ENCODE results near the gene SND1. TPM values are rescaled to one million over a fixed set of nuclear protein-coding genes. Genes with fewer than 3 reads are reported as not detected.

Gene SND1
- total RNA-seq, 6 experiments from 2014 or later, result 217 to 259 (median 247) TPM

DNA sequence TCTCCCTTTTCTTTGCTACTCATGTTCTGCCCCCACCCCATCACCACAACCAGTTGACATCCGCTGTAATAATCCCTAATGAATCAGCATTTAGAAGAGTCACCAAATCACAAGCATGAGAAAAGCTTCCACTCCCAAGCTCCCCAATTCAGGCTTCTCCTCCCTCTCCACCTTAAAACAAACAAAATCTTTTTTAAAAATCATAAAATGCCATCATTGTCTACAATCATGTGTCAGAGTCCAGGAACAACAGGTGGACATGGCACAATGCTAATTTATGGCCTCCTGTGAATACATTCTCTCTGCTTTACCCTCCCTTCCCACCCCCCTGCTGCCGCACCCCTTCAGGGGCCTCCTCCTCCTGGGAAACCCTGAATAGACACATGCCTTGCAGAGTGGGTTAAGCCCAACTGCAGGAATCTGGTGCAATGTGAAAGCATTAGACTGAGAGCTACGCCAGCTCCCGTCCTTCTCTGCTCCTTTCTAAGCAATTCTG, 375.5 kb downstream of the SND1 start:
- Mint-ChIP-seq H3K4me1 (ENCODE audit: low read depth) (peaks cover 60% of the 10 kb centered on the region), H3K27me3 (ENCODE audit: insufficient read depth) (peaks cover 2% of the 10 kb centered on the region; the same call in 1 of the 2 replicates), H3K36me3 (ENCODE audit: low read depth) (peaks cover 10% of the 10 kb centered on the region), H3K4me3 (peak overlapping the region; percentile 9; the same call in 1 of the 2 replicates), H3K9me3 (no peaks in the 10 kb centered on the region), H3K27ac (peak overlapping the region; percentile 38)
- no peak for DNase-seq
- TF ChIP-seq, protein P1, sequence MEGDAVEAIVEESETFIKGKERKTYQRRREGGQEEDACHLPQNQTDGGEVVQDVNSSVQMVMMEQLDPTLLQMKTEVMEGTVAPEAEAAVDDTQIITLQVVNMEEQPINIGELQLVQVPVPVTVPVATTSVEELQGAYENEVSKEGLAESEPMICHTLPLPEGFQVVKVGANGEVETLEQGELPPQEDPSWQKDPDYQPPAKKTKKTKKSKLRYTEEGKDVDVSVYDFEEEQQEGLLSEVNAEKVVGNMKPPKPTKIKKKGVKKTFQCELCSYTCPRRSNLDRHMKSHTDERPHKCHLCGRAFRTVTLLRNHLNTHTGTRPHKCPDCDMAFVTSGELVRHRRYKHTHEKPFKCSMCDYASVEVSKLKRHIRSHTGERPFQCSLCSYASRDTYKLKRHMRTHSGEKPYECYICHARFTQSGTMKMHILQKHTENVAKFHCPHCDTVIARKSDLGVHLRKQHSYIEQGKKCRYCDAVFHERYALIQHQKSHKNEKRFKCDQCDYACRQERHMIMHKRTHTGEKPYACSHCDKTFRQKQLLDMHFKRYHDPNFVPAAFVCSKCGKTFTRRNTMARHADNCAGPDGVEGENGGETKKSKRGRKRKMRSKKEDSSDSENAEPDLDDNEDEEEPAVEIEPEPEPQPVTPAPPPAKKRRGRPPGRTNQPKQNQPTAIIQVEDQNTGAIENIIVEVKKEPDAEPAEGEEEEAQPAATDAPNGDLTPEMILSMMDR (IDR thresholded peaks at IDR 0.05), result no peak

DNA sequence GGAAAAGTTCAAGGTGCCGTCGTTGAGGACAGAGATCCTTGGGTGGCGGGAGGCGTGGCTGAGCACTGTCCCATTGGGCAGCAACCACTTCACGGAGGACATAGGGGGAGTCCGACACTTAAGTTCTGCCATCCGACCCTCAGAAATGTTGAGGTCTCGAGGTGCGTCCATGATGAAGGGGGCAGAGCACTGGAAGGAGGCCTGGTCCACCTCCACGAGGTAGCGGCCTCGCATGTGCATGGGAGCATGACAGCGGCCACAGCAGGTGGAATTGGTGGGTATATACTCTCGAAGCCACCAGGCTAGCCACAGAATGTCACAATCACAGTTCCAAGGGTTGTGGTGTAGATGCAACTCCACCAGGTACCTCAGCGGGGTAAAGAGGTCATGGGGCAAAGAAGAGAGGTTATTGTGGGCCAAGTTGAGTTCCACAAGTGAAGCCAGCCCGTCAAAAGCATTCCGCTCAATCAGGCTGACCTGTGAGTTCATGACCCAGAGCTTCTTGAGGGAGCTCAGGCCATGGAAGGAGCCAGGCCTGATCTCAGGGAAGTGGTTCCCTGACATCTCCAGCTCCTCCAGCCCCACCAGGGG, 377.5 kb downstream of the SND1 start:
- H3K27ac Mint-ChIP-seq, result no peak overlapping the region
- H3K36me3 Mint-ChIP-seq (ENCODE audit: low read depth), result peaks cover 10% of the 10 kb centered on the region
- TF ChIP-seq, protein P1 (IDR thresholded peaks at IDR 0.05), result no peak
- DNase-seq, result no peak
- no peaks in the 10 kb centered on the region; the same call in 1 of the 2 replicates for H3K27me3 Mint-ChIP-seq (ENCODE audit: insufficient read depth)
- peak overlapping the region; percentile 36; the same call in 1 of the 2 replicates for H3K4me3 Mint-ChIP-seq
- H3K9me3 Mint-ChIP-seq, result no peaks in the 10 kb centered on the region
- H3K4me1 Mint-ChIP-seq (ENCODE audit: low read depth), result peaks cover 40% of the 10 kb centered on the region

DNA sequence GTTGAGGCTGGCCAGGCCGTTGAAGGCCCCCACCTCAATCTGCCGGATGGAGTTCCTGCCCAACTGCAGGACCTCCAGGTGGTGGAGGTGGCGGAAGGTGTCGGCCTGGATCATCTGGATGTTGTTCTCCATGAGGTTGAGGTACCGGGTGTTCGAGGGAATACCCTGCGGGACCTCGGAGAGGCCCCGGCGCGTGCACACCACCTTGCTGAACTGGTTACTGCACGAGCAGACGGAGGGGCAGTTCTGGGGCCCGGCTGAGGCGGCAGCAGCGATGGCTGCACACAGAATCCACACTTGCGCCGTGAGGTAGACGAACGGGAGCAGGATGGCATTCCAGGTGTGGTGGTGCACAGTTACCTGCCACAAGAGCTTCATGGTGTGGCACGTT, 378.3 kb downstream of the SND1 start:
- peaks cover 10% of the 10 kb centered on the region for H3K36me3 Mint-ChIP-seq (ENCODE audit: low read depth)
- peaks cover 36% of the 10 kb centered on the region for H3K4me1 Mint-ChIP-seq (ENCODE audit: low read depth)
- H3K9me3 Mint-ChIP-seq, result no peaks in the 10 kb centered on the region
- H3K27me3 Mint-ChIP-seq (ENCODE audit: insufficient read depth), result no peaks in the 10 kb centered on the region; the same call in 1 of the 2 replicates
- peak overlapping the region; percentile 33; the same call in 1 of the 2 replicates for H3K27ac Mint-ChIP-seq
- H3K4me3 Mint-ChIP-seq, result peak overlapping the region; percentile 61
- no peak for DNase-seq
- TF ChIP-seq, protein P1 (IDR thresholded peaks at IDR 0.05), result no peak

DNA sequence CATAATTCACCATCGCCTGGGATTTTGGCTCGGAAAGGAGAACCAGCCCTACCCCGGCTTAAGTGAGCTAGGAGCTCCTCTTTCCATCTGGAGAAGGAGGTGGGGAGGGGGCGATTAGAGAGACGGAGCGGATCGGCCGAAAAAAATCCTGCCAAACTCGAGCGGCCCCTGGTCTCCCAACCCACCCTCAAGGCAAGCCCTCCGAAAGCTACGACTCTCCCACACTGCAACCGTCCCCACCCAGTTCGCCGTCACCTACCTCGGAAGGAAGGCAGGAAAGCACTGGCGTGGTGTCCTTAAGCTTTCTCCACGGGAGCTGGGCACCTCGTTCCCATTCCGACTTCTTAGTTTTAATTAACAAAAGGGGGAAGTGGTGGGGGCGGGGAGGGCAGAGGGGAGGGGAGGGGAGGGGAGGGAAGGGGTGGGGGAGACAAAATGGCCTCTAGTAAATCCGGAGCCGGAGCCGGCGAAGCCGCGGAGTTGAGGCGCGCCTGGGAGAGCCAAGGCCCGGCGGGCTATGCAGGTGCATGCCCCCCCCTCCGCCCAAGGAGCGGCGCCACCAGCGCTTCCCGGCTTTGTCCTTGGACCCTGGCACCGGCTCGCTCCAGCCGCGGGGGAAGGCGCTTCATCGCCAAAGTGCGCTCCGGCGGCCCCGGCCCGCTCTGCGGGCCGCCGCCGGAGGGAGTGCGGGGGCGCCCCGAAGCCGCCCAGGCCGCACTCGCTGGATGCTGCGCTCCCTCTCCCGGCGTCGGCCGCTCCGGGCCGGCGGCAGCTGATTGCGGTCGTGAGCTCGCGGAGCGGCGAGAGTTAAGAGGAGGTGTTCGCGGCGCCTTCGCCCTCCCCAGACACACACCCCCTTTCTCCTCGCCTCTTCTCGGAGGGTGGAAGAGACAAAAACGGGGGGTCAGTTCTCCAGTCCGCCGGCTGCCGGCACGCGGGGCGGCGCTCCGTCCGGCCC, 378.9 kb downstream of the SND1 start, which contains the start of gene LRRC4:
TSS of gene LRRC4 (minus strand) at position 784 of the 958 bp plus-strand sequence. CDS start 797 bp downstream, outside the sequence.
- H3K36me3 Mint-ChIP-seq (ENCODE audit: low read depth), result peaks cover 10% of the 10 kb centered on the region
- peak; percentile 34 for DNase-seq
- H3K27ac Mint-ChIP-seq, result peak within 1 kb of the TSS; percentile 79
- peaks cover 1% of the 10 kb centered on the region; the same call in 1 of the 2 replicates for H3K27me3 Mint-ChIP-seq (ENCODE audit: insufficient read depth)
- peak within 1 kb of the TSS; percentile 84 for H3K4me3 Mint-ChIP-seq
- no peaks in the 10 kb centered on the region for H3K9me3 Mint-ChIP-seq
- peaks cover 29% of the 10 kb centered on the region for H3K4me1 Mint-ChIP-seq (ENCODE audit: low read depth)
- TF ChIP-seq, protein P1 (IDR thresholded peaks at IDR 0.05), result peak; percentile 40; the same call in 1 of the 2 replicates

DNA sequence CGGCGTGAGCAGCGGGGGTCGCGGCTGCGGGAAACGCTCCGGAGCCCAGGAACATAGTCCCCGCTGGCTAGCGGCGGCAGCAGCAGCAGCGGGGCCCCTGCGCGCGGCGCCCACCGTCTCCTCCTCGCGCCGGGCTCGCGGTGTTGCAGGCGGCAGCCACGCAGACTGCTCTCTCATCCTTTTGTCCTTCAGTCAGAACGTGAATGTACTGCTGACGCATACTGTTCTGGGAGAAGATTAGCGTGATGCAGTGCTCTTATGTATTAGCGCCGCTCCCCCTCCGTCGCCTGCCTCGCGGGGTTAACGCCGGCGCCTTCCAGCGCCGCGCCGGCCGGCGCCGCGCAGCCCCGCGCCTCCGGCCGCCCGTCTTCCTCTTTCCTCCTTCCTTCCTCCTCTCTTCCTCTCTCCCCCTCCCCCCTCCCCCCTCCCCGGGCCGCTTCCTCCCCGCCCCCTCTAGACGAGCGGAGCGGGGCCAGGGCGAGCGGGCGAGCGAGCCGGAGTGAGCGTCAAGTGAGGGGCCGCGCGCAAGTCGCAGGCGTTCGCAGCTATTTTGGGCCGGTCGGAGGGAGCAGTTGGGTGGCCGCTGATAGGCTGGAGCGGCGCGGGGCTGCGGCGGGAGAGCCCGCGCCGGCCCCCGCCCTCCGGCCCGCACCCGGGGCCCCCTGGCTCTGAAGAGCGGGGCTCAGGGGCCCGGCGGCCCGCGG, 380.1 kb downstream of the SND1 start:
- DNase-seq, result peak; percentile 95
- peaks cover 10% of the 10 kb centered on the region for H3K36me3 Mint-ChIP-seq (ENCODE audit: low read depth)
- H3K4me1 Mint-ChIP-seq (ENCODE audit: low read depth), result peaks cover 21% of the 10 kb centered on the region
- H3K27me3 Mint-ChIP-seq (ENCODE audit: insufficient read depth), result peaks cover 1% of the 10 kb centered on the region; the same call in 1 of the 2 replicates
- TF ChIP-seq, protein P1 (IDR thresholded peaks at IDR 0.05), result peak; percentile 51
- peak overlapping the region; percentile 84 for H3K4me3 Mint-ChIP-seq
- H3K9me3 Mint-ChIP-seq, result no peaks in the 10 kb centered on the region
- H3K27ac Mint-ChIP-seq, result peak overlapping the region; percentile 79
